LHCN-M2 (cell line): ENCODE data around the gene AFDN. TPM values are rescaled to one million over a fixed set of nuclear protein-coding genes. Genes with fewer than 3 reads are reported as not detected.
A peak's percentile ranks its signal among the peaks of the same experiment; 100 is the strongest.

Experiments used
- DNase-seq: peaks from one replicate; pipeline ENCODE4 v3.0.0-alpha.2; 2012; ENCODE audit warnings: low read depth
- total RNA-seq: library from RNA; depleted of rRNA; stranded (reverse); fragments of >200 nt; gene quantifications from 2 replicates; pipeline ENCODE4 v1.2.3, GENCODE V29; 2014

The AFDN gene
- total RNA-seq, 1 experiment from 2014 or later: 35.5 TPM

DNA sequence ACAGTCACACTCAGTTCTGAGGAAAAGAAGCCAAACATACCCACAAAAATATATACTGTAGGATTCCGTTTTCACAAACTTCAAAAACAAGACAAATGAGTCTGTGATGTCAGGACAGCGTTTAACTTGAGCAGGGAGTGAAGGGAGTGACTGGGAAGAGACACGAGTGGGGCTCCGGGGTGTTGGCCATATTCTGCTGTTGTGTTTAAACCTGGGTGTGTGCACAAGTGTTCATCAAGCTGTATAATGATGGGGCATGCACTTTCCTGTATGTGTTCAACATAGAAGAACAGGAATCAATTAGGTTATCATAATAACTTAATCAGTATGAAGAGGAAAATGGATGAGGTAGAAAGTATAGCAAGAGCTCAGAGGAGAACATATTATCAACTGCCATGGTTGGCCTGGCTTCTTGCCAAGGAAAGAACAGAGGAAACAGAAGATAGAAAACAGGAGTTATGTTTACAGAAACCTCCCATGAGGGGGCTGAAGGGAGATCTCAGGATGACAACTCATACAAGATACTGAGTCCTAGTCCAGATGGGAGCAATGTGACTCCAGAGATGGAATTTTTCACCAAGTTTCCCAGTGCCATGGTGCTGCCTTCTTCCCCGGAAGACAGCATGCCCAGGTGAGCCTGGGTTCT lies 15.1 kb upstream of the AFDN start:
- no peak for DNase-seq

- DNase-seq: no peak
Measured at GRCh38 chr6:167812088-167812487, 14.6 kb upstream of the AFDN start.

DNA sequence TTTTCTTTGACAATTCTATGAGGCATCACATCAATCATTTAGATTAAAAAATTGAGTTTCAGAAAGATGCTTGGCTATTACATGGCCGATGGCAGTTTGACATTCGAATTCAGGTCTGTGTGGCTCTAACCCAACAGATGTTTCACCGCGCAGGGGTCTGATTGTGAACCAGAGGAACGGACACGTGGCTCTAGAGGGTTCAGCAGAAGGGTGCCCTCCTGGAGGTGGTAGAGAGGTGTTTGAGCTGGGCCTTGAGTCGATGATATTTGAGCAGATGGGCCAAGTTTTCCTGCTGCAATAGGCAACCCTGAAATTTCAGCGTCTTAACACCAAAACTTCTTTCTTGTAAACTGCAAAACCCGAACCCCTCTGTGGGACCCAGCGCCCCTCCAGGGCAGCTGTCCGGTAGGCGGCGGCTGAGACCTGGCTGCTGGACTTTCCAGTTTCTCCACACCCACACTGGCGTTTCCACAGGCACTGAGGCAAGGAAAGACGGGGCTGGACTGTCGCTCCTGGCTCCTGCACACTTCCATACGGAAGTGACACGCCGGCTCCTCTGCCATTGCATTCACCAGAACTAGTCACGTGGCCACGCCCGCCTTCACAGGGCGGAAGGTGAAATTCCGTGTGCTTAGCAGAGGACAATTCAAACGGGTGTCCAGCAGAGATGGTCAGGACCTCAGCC lies 11.3 kb upstream of the AFDN start:
- DNase-seq: no peak

- DNase-seq: no peak
Measured at GRCh38 chr6:167817016-167817415, 9.7 kb upstream of the AFDN start.

- no peak for DNase-seq
Measured at GRCh38 chr6:167817729-167818128, 9.0 kb upstream of the AFDN start.

DNA sequence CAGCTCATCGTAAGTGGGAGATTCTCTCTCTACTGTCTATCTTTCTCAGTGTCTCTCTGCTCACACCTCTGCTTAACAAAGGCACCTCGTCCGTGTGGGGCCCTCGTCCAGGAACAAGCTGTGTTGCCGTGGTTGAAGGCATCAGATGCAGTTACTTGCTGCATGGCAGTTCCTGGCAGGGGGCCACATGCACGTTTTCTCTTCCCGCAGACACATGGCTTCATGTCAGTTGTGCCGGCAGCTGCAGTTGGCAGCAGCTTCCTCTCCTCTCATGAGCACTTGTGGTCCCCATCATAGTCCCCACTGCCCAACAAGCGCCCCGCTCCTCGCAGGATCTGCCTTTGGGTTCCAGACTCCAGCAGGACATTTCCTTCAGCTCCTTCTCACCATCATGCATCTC lies 7.1 kb upstream of the AFDN start:
- peak; percentile 22 for DNase-seq

- DNase-seq: no peak
Measured at GRCh38 chr6:167820681-167821080, 6.0 kb upstream of the AFDN start.

DNA sequence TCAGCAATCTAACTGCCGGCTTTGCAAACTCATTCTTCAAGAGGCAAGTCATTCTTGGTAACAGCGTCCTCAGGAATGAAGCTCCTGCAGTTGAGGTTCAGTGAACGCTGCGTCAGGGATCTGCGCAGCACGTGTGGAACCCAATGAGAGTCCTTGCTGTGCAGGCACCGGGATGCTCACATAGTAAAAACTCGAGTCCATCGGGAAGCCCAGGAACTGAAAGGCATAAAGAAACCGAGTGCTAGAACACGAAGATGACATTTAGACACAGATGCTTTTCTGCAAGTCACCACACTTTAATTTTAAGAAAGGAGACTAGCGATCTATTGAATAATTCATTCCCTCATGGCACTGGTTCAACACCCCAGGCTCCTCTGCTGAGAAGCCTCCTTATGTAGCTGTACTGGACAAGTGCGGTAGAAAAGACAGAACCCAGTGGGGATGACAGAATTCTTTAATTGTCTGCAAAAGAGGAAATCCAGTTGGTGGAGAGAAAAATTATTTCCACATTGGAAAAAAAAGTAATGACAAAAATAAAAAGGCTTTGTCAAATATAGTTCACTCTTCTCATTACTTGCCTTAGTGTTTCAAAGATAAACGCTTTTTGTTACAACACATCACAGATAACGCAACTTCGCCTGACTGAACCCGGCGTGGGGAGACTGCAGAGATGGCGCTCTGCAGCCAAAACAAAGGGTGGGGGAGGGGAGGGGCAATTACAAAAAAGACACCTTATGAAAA lies 1.9 kb upstream of the AFDN start:
- DNase-seq: no peak

DNA sequence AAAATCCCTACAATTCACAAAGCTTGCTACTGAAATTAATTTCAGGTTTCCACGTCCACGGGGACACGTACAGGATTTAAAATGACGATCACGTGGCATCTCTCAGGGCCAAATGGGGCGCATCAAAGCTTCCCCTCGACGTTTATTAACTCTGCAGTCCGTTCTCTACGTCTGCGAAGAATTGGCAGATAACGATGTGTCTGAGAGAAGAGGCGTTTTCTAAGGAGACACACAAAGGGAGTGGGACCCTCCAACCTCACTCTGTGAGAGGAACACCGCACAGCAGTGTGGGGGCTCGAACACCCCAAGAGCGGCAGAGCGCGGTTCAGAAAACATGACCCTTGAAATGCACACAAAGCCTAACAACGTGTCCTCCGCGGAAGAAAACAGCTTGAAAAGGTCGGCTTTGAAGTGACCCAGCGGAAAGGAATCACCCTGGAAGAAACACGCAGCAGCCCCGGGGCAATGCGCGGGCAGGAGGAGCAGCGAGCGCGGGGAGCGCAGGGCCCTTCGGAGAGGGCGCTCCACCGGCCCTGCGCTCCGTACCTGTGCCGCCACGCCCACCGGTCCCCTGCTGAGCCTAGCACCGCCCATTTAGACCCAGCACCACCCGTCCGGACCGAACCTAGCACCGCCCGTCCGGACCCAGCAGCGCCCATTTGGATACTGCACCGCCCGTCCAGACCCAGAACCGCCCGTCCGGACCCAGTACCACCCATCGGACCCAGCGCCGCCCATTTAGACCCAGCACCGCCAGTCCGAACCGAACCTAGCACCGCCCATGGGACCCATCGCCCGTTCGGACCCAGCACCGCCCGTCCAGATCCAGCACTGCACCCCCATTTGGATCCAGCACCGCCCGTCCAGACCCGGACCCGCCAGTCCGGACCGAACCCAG lies 1.1 kb upstream of the AFDN start:
- peak; percentile 26 for DNase-seq

DNA sequence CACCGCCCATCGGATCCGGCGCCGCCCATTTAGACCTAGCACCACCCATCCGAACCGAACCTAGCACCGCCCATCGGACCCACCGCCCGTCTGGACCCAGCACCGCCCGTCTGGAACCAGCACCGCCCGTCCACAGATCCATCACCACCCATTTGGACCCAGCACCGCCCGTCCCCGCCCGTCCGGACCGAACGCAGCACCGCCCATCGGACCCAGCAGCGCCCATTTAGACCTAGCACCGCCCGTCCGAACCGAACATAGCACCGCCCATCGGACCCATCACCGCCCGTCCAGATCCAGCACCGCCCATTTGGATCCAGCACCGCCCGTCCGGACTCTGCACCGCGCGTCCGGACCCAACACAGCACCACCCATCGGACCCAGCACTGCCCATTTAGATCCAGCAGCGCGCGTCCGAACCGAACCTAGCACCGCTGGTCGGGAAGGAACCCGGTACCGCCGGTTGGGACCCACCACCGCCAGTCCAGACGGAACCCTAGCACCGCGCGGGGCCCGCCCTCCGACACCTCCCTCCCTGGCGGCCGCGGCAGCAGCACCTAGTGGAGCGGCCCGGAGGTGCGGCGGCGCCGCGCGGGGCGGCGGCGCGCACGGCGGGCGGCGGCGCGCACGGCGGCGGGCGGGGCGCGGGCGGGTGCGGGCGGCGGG lies 348 bp upstream of the AFDN start:
- DNase-seq: peak; percentile 42

- peak; percentile 30 for DNase-seq
Measured at GRCh38 chr6:167827583-167828324, 1.0 kb downstream of the AFDN start.

DNA sequence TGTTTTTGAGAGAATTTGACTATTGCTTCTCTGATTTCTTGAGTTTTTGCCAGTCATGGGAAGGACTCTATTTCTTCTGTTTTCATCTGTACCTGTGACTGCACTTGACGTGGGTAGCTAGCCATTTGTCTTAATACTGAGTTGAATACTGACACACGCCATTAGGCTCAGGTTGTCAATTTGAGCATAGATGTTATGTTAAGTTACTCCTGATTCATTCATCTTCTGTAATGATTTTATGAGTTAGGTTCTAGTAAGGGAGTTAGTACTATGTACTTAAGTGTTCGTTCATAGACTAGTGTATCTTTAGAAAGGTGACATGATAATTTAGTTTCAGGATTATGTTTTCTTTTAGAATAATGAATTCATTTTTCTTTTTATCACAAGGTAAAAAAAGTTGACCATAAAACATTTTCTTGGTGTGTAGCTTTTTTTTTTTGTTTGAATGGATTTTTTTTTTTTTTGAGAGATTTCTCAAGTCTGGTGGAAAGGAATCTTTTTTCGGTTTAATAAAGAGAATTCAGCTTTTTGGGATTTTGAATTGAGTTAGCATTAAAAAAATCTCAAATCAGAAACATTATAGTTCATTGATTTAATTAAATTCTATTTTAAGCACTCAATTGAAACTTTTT lies 1.7 kb downstream of the AFDN start:
- no peak for DNase-seq

GRCh38 chr6:167829513-167829912 lies 2.8 kb downstream of the AFDN start:
- no peak for DNase-seq

GRCh38 chr6:167831281-167831828 lies 4.6 kb downstream of the AFDN start:
- DNase-seq: no peak

DNA sequence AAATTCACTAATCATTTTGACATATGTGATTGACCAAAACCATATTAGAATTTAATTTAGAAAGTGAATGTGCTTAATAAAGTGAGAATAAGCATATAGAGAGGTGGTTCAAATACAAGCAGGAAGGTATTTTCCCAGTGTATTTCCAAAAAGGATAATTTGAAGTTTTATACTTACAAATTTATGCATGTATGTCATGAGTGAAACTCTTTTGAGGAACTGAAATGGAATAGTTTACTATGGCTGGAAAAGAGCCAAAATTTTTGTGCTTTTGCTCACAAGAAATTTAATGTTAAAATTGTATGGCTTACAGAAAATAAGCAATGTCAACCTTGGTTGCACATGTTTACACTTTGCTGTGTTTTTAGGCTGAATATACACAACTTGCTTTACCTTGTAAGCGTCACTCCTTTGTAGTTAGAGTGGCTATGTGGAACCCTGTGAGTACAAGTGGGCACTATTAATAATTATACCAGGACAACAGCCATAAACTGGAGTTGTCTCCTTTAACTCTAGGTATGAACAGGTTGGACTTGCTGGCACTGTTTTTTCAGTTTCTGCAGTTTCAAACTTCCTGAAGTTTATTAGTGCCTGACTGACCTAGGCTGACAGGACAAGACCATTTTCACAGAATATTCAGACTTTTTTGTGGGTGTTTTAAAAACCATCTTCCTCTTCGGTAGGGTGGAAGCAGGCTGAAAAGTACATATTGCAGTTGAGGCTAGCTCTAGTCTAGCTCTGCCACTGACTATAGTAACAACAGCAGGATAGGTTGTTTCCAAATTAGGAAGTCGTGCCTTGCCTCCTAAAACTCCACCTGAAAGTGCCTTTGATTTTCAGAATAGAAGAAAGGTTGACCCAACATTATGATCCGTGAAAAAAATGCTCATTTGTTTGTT lies 6.0 kb downstream of the AFDN start:
- no peak for DNase-seq

DNA sequence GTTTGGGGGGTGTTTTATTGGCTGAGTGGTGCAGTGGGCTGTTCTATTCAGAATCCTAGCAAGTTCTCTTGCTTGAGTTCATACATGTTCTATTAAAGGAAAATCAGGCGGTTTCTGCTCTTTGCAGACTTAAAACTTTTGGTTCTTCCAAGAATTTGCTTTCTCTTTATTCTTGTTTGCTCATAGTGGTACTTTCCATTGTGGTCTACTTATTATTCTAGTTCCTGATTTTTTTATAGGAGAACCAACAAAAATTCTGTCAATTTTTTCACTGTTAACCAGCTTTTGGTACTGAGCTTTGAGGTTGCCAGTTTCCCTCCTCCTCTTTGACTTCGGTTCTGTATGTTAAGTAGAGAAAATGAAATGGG lies 6.7 kb downstream of the AFDN start:
- no peak for DNase-seq

DNA sequence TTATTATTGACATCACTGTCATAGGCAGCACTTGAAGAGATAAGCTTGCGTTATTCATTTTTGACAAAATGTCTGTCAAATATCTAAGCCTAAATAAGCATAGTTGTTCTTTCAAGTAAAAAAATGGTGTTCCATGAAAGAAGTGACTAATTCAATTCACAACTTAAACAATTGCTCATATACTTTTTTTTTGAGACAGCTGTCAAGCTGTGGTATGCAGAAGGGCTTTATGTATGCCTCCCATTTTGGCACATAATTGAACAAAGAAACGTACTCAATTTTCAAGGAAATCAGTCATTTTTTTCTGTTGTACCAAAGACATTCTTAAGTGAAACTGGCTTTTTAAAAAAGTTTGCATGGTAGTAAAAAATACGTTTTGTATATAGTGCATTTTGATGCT lies 8.5 kb downstream of the AFDN start:
- no peak for DNase-seq

GRCh38 chr6:167836721-167837120 lies 10.0 kb downstream of the AFDN start:
- no peak for DNase-seq
